Measurements from ENCODE around the gene ADARB2.

GRCh38 chr10:1141261-1141660, 596.1 kb downstream of the ADARB2 start:
- TF ChIP-seq SIN3A (IDR thresholded peaks at IDR 0.05; ENCODE audit: borderline replicate concordance, insufficient read depth, low read length) = no peak
- no peak for TF ChIP-seq REST (IDR thresholded peaks at IDR 0.05; ENCODE audit: insufficient read depth in 1 of 2, low read depth in 2 of 2, low read length in 2 of 2)
